IMR-90 (cell line): ENCODE results near the gene PRSS8. TPM values are rescaled to one million over a fixed set of nuclear protein-coding genes. Genes with fewer than 3 reads are reported as not detected.
A peak's percentile ranks its signal among the peaks of the same experiment; 100 is the strongest.
"Not testable (repeated sequence)": the region's sequence is repeated elsewhere in the genome, so short reads cannot be mapped to it uniquely, and the experiment has no call there.

Source experiments
- ATAC-seq: fragments of 200-7000 bp; cut with Tn5 transposase; 2 replicates; pipeline ENCODE4 v1.9.1; 2020; ENCODE audit warnings: low read depth, mild to moderate bottlenecking, moderate library complexity
- BruUV-seq: library from RNA; stranded (reverse); fragments of 400-500 nt; replicated peaks from 2 replicates; lab custom pipeline; 2021; lab: Mats Ljungman, UMichigan
- CTCF ChIA-PET: fragments of 300-600 bp; formaldehyde crosslinking; extraction: SDS; loops from one replicate; lab custom pipeline; 2021; ENCODE audit warnings: antibody characterized with exemption; lab: Yijun Ruan, JAX
- POLR2A ChIA-PET: fragments of 300-600 bp; sonication (Branson Sonifier 250); formaldehyde crosslinking; loops from one replicate; lab custom pipeline; 2022; ENCODE audit warnings: antibody characterized with exemption; ENCODE audit not compliant: unreplicated experiment; lab: Charles Lee
- DNase-seq: peaks from one replicate; pipeline ENCODE4 v3.0.0; 2013
- H2AFZ ChIP-seq: replicated peaks from 2 replicates; pipeline ENCODE3; 2013; ENCODE audit warnings: low read length, mild to moderate bottlenecking; ENCODE audit not compliant: poor library complexity
- H2AK5ac ChIP-seq: 2 replicates; pipeline ENCODE4 v1.6.1; 2013; ENCODE audit warnings: low read depth, low read length, inconsistent platforms
- H2AK9ac ChIP-seq: replicated peaks from 2 replicates; pipeline ENCODE3; 2013; ENCODE audit warnings: mild to moderate bottlenecking, low read depth, low read length, moderate library complexity; ENCODE audit not compliant: poor library complexity
- H2BK120ac ChIP-seq: 2 replicates; pipeline ENCODE4 v1.6.1; 2013; ENCODE audit warnings: low read depth, low read length, inconsistent platforms
- H2BK15ac ChIP-seq: 3 replicates; pipeline ENCODE4 v1.6.1; 2013; ENCODE audit warnings: low read depth, low read length, inconsistent platforms
- H2BK20ac ChIP-seq: 2 replicates; pipeline ENCODE4 v1.6.1; 2013; ENCODE audit warnings: low read depth, mild to moderate bottlenecking, inconsistent platforms, low read length, moderate library complexity
- H2BK5ac ChIP-seq: 2 replicates; pipeline ENCODE4 v1.6.1; 2013; ENCODE audit warnings: mild to moderate bottlenecking, low read depth, low read length, inconsistent platforms; ENCODE audit not compliant: poor library complexity, severe bottlenecking
- H3K14ac ChIP-seq: replicated peaks from 2 replicates; pipeline ENCODE4 v1.6.1; 2013; ENCODE audit warnings: low read depth, low read length, inconsistent platforms
- H3K18ac ChIP-seq: 2 replicates; pipeline ENCODE4 v1.6.1; 2013; ENCODE audit warnings: low read depth, low read length, control low read depth
- H3K23ac ChIP-seq: 2 replicates; pipeline ENCODE4 v1.6.1; 2013; ENCODE audit warnings: low read depth, low read length, inconsistent platforms
- H3K27ac ChIP-seq: 2 replicates; pipeline ENCODE4 v1.5.1; 2013; ENCODE audit warnings: mild to moderate bottlenecking, control low read depth, low read length; ENCODE audit not compliant: insufficient read depth
- H3K27me3 ChIP-seq: 2 replicates; pipeline ENCODE4 v1.6.1; 2013; ENCODE audit warnings: low read length; ENCODE audit not compliant: control insufficient read depth, insufficient read depth
- H3K36me3 ChIP-seq: 2 replicates; pipeline ENCODE4 v1.6.1; 2013; ENCODE audit warnings: low read length, mixed read lengths; ENCODE audit not compliant: control insufficient read depth, insufficient read depth
- H3K4ac ChIP-seq: 2 replicates; pipeline ENCODE4 v1.6.1; 2013; ENCODE audit warnings: low read depth, low read length, inconsistent platforms
- H3K4me1 ChIP-seq: 2 replicates; pipeline ENCODE4 v1.6.1; 2013; ENCODE audit warnings: low read length, mixed read lengths; ENCODE audit not compliant: control insufficient read depth, insufficient read depth
- H3K4me2 ChIP-seq: 2 replicates; pipeline ENCODE4 v1.6.1; 2013; ENCODE audit warnings: low read depth, mild to moderate bottlenecking, control low read depth, low read length, moderate library complexity
- H3K4me3 ChIP-seq: 2 replicates; pipeline ENCODE4 v1.5.1; 2013; ENCODE audit warnings: low read depth, mild to moderate bottlenecking, control low read depth, low read length, moderate library complexity; ENCODE audit not compliant: insufficient read depth
- H3K56ac ChIP-seq: 2 replicates; pipeline ENCODE4 v1.6.1; 2013; ENCODE audit warnings: low read length, inconsistent platforms; ENCODE audit not compliant: insufficient read depth; ENCODE audit errors: extremely low read depth
- H3K79me1 ChIP-seq, 2 experiments: 2 replicates each; pipeline ENCODE4 v1.6.1; 2013; ENCODE audit warnings: low read length in 2 of 2, inconsistent platforms in 1 of 2, low read depth in 1 of 2
- H3K9ac ChIP-seq: 2 replicates; pipeline ENCODE4 v1.6.1; 2013; ENCODE audit warnings: low read depth, low read length, control low read depth
- H3K9me1 ChIP-seq: 2 replicates; pipeline ENCODE4 v1.6.1; 2013; ENCODE audit warnings: low read length, inconsistent platforms; ENCODE audit not compliant: insufficient read depth
- H3K9me3 ChIP-seq: 2 replicates; pipeline ENCODE4 v1.6.1; 2013; ENCODE audit warnings: low read length; ENCODE audit not compliant: control insufficient read depth, insufficient read depth
- H4K20me1 ChIP-seq: 2 replicates; pipeline ENCODE4 v1.6.1; 2013; ENCODE audit warnings: low read length, inconsistent platforms; ENCODE audit not compliant: insufficient read depth
- H4K5ac ChIP-seq: 2 replicates; pipeline ENCODE4 v1.6.1; 2013; ENCODE audit warnings: mild to moderate bottlenecking, low read depth, low read length, control low read depth
- H4K8ac ChIP-seq, 2 experiments: 2 replicates each; pipeline ENCODE4 v1.6.1; 2013; ENCODE audit warnings: low read depth in 2 of 2, low read length in 2 of 2, control low read depth in 1 of 2, inconsistent platforms in 1 of 2
- H4K91ac ChIP-seq: 2 replicates; pipeline ENCODE4 v1.6.1; 2013; ENCODE audit warnings: low read depth, low read length, inconsistent platforms; ENCODE audit not compliant: insufficient read depth
- BHLHE40 ChIP-seq: fragments of 150-350 bp; IDR thresholded peaks from 2 replicates; pipeline ENCODE4 v1.6.1; 2016; ENCODE audit warnings: mild to moderate bottlenecking, low read depth, low read length
- MAFK ChIP-seq: IDR thresholded peaks from 2 replicates; pipeline ENCODE4 v1.6.1; 2012; ENCODE audit warnings: low read depth, low read length, improper control_type of control experiment
- RCOR1 ChIP-seq: IDR thresholded peaks from 2 replicates; pipeline ENCODE4 v1.6.1; 2012; ENCODE audit warnings: mild to moderate bottlenecking, low read length, improper control_type of control experiment; ENCODE audit not compliant: insufficient replicate concordance
- SMC3 ChIP-seq: fragments of 150-350 bp; IDR thresholded peaks from 2 replicates; pipeline ENCODE4 v1.6.1; 2016; ENCODE audit warnings: low read depth, mild to moderate bottlenecking, antibody characterized with exemption, low read length, moderate library complexity
- WGBS, 2 experiments: methylation state at CpG; one replicate each; pipeline versions ENCODE4 v1.1.5 to v1.1.7; 2013; ENCODE audit warnings: missing lambda C conversion rate in 2 of 2; ENCODE audit not compliant: insufficient read length in 1 of 2; ENCODE audit errors: extremely low coverage in 2 of 2; 5-methylcytosine and 5-hydroxymethylcytosine counted together
- dilution Hi-C: fragments of 300-500 bp; cut with HindIII; formaldehyde crosslinking; loops from one replicate; pipeline ENCODE4 v1.14.3; 2018; ENCODE audit warnings: low sequenced_read_pairs; ENCODE audit not compliant: unreplicated experiment
- in situ Hi-C: fragments of 300-500 bp; cut with MboI; formaldehyde crosslinking; loops from 3 replicates; pipeline ENCODE4 v1.14.3; 2019; ENCODE audit warnings: low sequenced_read_pairs, inconsistent platforms, mixed read lengths
- intact Hi-C: fragments of 100-400 bp; cut with micrococcal nuclease; formaldehyde crosslinking; loops from 2 replicates; pipeline ENCODE4 v1.10.0; 2022
- polyA plus RNA-seq, 3 experiments: library from polyadenylated mRNA; depleted of rRNA; stranded (reverse); fragments of >200 nt; gene quantifications; 2 replicates each; pipeline ENCODE4 v1.2.3, GENCODE V29; 2012; ENCODE audit warnings: low replicate concordance in 1 of 3
- total RNA-seq: library from RNA; depleted of rRNA; stranded (reverse); fragments of >200 nt; gene quantifications from 2 replicates; pipeline ENCODE4 v1.2.3, GENCODE V29; 2012
- TF ChIP-seq, protein P1 (sequence below): fragments of 150-350 bp; IDR thresholded peaks from 2 replicates; pipeline ENCODE4 v1.6.1; 2017; ENCODE audit warnings: mild to moderate bottlenecking, antibody characterized with exemption, low read length, low read depth

Gene PRSS8
- total and polyA plus RNA-seq, 2 of the 4 experiments (the other 2 are of a cell fraction): not detected

DNA sequence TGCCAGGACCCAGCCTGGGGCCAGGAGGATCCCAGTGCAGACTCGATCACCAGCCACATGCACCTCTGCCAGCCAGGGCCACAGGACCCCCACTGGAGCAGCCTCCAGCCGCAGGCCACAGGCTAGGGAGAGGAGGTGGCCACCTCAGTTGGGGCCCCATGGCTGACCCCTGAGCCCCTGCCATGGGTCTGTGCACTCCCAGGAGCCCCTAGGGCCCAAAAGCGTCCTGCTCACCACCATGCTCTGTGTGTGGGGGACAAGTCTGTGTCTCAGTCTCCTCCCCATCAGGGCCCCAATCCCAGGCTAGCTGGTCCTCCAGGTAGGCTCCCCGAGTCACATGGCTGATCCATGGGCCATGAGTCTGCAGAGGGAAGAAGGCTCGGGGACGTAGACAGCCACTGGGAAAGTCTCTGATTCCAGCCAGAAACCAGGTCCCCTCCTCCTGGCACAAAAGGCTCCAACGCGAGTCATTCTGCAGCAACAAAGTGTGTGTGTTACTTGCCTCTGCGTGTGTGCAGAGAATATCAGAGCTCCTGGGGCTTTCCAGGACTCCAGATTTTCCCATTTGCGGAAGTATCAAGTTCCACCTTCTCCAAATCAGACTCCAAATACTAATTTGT lies 6.1 kb upstream of the PRSS8 start:
- CTCF ChIA-PET: interaction anchor here (0.7 to 2.2 kb wide), 17 partner anchors 10 to 328 kb away, joined by 3 to 13 read pairs (median 4); partner anchors contain the start of genes KAT8 and ZNF843
- Histone ChIP-seq H3K56ac (peak overlapping the region; percentile 35), H3K23ac (peak overlapping the region; percentile 72; the same call in 1 of the 2 replicates), H2BK15ac (no peak overlapping the region; the same call in 2 of the 3 replicates), H3K4ac (peak overlapping the region; percentile 80), H2BK5ac (peak overlapping the region; percentile 79), H2AK5ac (peak overlapping the region; percentile 86), H3K4me3 (peak overlapping the region; percentile 19; the same call in 1 of the 2 replicates), H3K4me1 (peaks cover 16% of the 10 kb centered on the region), H3K18ac (0 out of 2 replicates have a peak overlapping the region, but pooled peaks have one; percentile 16), H3K9me3 (no peaks in the 10 kb centered on the region), H4K91ac (peak overlapping the region; percentile 52; the same call in 1 of the 2 replicates), H4K5ac (peak overlapping the region; percentile 42), H3K27me3 (peaks cover 4% of the 10 kb centered on the region; the same call in 1 of the 2 replicates), H3K4me2 (peak overlapping the region; percentile 87), H4K8ac (peak overlapping the region; percentile 48 to 93), H3K27ac (peak overlapping the region; percentile 74), H3K79me1 (peaks cover 0 to 7% of the 10 kb centered on the region in 2 experiments; a peak in 1 of 4 replicates), H2BK120ac (peak overlapping the region; percentile 49), H4K20me1 (no peaks in the 10 kb centered on the region; the same call in 1 of the 2 replicates), H2AK9ac (peak overlapping the region; percentile 80), H2BK20ac (no peak overlapping the region; the same call in 1 of the 2 replicates), H3K9me1 (peaks cover 8% of the 10 kb centered on the region; the same call in 1 of the 2 replicates), H3K36me3 (no peaks in the 10 kb centered on the region), H3K9ac (peak overlapping the region; percentile 42), H2AFZ (peak overlapping the region; percentile 86), H3K14ac (peak overlapping the region; percentile 41)
- dilution Hi-C loops (no loop called here), intact Hi-C loops (loop anchor here (1.0 to 2.0 kb wide), 4 partner anchors 25 to 184 kb away; partner anchors contain the start of genes HSD3B7, KAT8, SETD1A and VKORC1), in situ Hi-C loops (no loop called here)
- DNase-seq (peak; percentile 84), ATAC-seq (peak; percentile 6)
- POLR2A ChIA-PET: interaction anchor here (0.9 to 1.8 kb wide), 3 partner anchors 24 to 157 kb away, joined by 3 to 9 read pairs (median 7); partner anchors contain the start of genes FUS, HSD3B7 and KAT8
- TF ChIP-seq, protein P1, sequence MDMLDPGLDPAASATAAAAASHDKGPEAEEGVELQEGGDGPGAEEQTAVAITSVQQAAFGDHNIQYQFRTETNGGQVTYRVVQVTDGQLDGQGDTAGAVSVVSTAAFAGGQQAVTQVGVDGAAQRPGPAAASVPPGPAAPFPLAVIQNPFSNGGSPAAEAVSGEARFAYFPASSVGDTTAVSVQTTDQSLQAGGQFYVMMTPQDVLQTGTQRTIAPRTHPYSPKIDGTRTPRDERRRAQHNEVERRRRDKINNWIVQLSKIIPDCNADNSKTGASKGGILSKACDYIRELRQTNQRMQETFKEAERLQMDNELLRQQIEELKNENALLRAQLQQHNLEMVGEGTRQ: peak; percentile 7; the same call in 1 of the 2 replicates
- TF ChIP-seq RCOR1 (no peak), BHLHE40 (no peak), MAFK (no peak), SMC3 (no peak)
- 17% methylated on average over 5 of the region's 10 CpGs; no CpG with 5 or more reads in 1 of the 2 experiments for WGBS, 2 experiments
- no TSS peak for BruUV-seq

DNA sequence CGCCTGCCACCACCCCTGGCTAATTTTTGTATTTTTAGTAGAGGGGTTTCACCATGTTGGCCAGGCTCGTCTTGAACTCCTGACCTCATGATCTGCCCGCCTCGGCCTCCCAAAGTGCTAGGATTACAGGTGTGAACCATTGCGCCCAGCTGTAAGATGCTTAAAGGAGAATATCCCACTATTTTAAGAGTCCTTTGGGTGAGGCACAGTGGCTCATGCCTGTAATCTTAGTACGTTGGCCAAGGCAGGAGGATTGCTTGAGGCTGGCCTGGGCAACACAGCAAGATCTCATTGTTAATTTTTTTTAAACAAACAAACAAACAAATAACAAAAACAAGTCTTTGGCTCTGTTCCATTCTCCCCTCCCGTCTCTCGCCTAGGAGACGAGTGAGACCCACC lies 5.5 kb upstream of the PRSS8 start:
- Histone ChIP-seq H4K8ac (peak overlapping the region; percentile 48 to 93; a peak in 2 of 4 replicates), H3K14ac (0 out of 2 replicates have a peak overlapping the region, but pooled peaks have one; percentile 1), H3K4ac (peak overlapping the region; percentile 80; the same call in 1 of the 2 replicates), H4K91ac (peak overlapping the region; percentile 52; the same call in 1 of the 2 replicates), H4K5ac (peak overlapping the region; percentile 8; the same call in 1 of the 2 replicates), H2AK9ac (peak overlapping the region; percentile 80), H2AK5ac (peak overlapping the region; percentile 86), H3K4me1 (peaks cover 16% of the 10 kb centered on the region), H3K4me2 (0 out of 2 replicates have a peak overlapping the region, but pooled peaks have one; percentile 87), H2AFZ (peak overlapping the region; percentile 86), H2BK5ac (peak overlapping the region; percentile 79)
- BruUV-seq, H2BK120ac ChIP-seq, H3K56ac ChIP-seq, H4K20me1 ChIP-seq, H3K79me1 ChIP-seq, H3K9me3 ChIP-seq, in situ Hi-C loops, dilution Hi-C loops, intact Hi-C loops, H2BK20ac ChIP-seq, H3K36me3 ChIP-seq, H2BK15ac ChIP-seq, H3K9ac ChIP-seq, CTCF ChIA-PET, H3K18ac ChIP-seq, POLR2A ChIA-PET, H3K4me3 ChIP-seq, H3K9me1 ChIP-seq, H3K27ac ChIP-seq, H3K23ac ChIP-seq, H3K27me3 ChIP-seq, ATAC-seq, DNase-seq: not testable (repeated sequence)
- no CpG with 5 or more reads among the region's 9 CpGs for WGBS, 2 experiments
